Right lobe of liver (tissue), 6 donors: ENCODE measurements around the gene AMMECR1. TPM values are rescaled to one million over a fixed set of nuclear protein-coding genes. Genes with fewer than 3 reads are reported as not detected.

ENCODE experiments used
- ATAC-seq, 4 donors: fragments of 200-7000 bp; cut with Tn5 transposase; one replicate each; pipeline ENCODE4 v1.9.1; 2020; ENCODE audit warnings: mild to moderate bottlenecking in 4 of 4, moderate library complexity in 4 of 4
- DNase-seq, 3 donors: peaks; one replicate each; pipeline ENCODE4 v3.0.0-alpha.2; 2020
- H3K27ac ChIP-seq, 3 donors: fragments of 200-600 bp; one replicate each; pipeline ENCODE4 v1.8.0; 2022
- H3K27me3 ChIP-seq, 2 donors: fragments of 200-600 bp; one replicate each; pipeline ENCODE4 v1.8.0; 2022
- H3K36me3 ChIP-seq, 4 donors: fragments of 200-600 bp; sonication (generic) in 1 of 4; one replicate each; pipeline versions ENCODE4 v1.5.1 to v1.8.0; 2017 to 2022; ENCODE audit warnings: control low read depth in 1 of 4
- H3K4me1 ChIP-seq, 4 donors: fragments of 200-600 bp; sonication (generic) in 1 of 4; one replicate each; pipeline versions ENCODE4 v1.5.1 to v1.8.0; 2017 to 2022; ENCODE audit warnings: control low read depth in 1 of 4
- H3K4me3 ChIP-seq, 3 donors: fragments of 200-600 bp; one replicate each; pipeline ENCODE4 v1.8.0; 2022
- H3K9me3 ChIP-seq, 4 donors: fragments of 200-600 bp; sonication (generic) in 1 of 4; one replicate each; pipeline versions ENCODE4 v1.5.1 to v1.8.0; 2017 to 2022; ENCODE audit warnings: control low read depth in 1 of 4
- POLR2A ChIP-seq: fragments of 450-650 bp; IDR thresholded peaks from one replicate; pipeline ENCODE4 v1.6.1; 2017; ENCODE audit warnings: antibody characterized with exemption, mild to moderate bottlenecking
- WGBS: methylation state at CpG from one replicate; pipeline ENCODE4 v1.1.6; 2018; ENCODE audit warnings: low coverage, low lambda C conversion rate; ENCODE audit not compliant: insufficient coverage; ENCODE audit errors: missing lambda C conversion rate; 5-methylcytosine and 5-hydroxymethylcytosine counted together
- intact Hi-C, 2 donors: fragments of 100-400 bp; cut with DNase I; formaldehyde crosslinking; loops; one replicate each; pipeline versions ENCODE4 v1.11.2 to v1.14.1; 2022
- total RNA-seq, 6 experiments: library from RNA; depleted of rRNA in 2 of 6; stranded (reverse); fragments of >200 nt in 2 of 6; fragmentation: NEBNext Ultra II Directional in 3 of 6; extraction: Animal tissue kit (Norgen Biotek cat#: 25700) in 3 of 6; gene quantifications; one replicate each; pipeline versions ENCODE4 v1.1.0 to v1.2.4, GENCODE V29; 2016 to 2023
- TF ChIP-seq, protein P1 (sequence below), 4 donors: fragments of 200-600 bp in 3 of 4; fragments of 450-650 bp in 1 of 4; IDR thresholded peaks; one replicate each; pipeline versions ENCODE4 v1.5.1 to v1.8.0; 2016 to 2022; ENCODE audit warnings: antibody characterized with exemption in 4 of 4, mild to moderate bottlenecking in 2 of 4
- donor health status: DM: no; HTN: yes; CAD: no.
- donor health status: DM: no; HTN: no; CAD: no.
- donor health status: DM: no; HTN: no; CAD: no.
- donor health status: DM: no; HTN: yes; CAD: no.
- donor health status: DM: no; HTN: yes; CAD: no.

Gene AMMECR1
- total RNA-seq, 6 experiments from 2014 or later: 3.1 to 3.9 (median 3.4) TPM

- intact Hi-C loops: no loop called here
- no peaks in the 10 kb centered on the region for H3K36me3 ChIP-seq
- TF ChIP-seq, protein P1, sequence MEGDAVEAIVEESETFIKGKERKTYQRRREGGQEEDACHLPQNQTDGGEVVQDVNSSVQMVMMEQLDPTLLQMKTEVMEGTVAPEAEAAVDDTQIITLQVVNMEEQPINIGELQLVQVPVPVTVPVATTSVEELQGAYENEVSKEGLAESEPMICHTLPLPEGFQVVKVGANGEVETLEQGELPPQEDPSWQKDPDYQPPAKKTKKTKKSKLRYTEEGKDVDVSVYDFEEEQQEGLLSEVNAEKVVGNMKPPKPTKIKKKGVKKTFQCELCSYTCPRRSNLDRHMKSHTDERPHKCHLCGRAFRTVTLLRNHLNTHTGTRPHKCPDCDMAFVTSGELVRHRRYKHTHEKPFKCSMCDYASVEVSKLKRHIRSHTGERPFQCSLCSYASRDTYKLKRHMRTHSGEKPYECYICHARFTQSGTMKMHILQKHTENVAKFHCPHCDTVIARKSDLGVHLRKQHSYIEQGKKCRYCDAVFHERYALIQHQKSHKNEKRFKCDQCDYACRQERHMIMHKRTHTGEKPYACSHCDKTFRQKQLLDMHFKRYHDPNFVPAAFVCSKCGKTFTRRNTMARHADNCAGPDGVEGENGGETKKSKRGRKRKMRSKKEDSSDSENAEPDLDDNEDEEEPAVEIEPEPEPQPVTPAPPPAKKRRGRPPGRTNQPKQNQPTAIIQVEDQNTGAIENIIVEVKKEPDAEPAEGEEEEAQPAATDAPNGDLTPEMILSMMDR (IDR thresholded peaks at IDR 0.05): no peak
- no peak for TF ChIP-seq POLR2A
- H3K27me3 ChIP-seq: no peaks in the 10 kb centered on the region
- 72% methylated on average over 2 of the region's 3 CpGs for WGBS
- H3K4me3 ChIP-seq: no peak overlapping the region
- no peaks in the 10 kb centered on the region for H3K4me1 ChIP-seq
- DNase-seq (no peak), ATAC-seq (no peak)
- no peak overlapping the region for H3K27ac ChIP-seq
- no peaks in the 10 kb centered on the region for H3K9me3 ChIP-seq
Observed at GRCh38 chrX:110170029-110170428, 147.9 kb downstream of the AMMECR1 start.

- no peak overlapping the region for H3K27ac ChIP-seq
- DNase-seq (no peak), ATAC-seq (no peak)
- H3K4me3 ChIP-seq: no peak overlapping the region
- H3K27me3 ChIP-seq: no peaks in the 10 kb centered on the region
- TF ChIP-seq, protein P1 (IDR thresholded peaks at IDR 0.05): no peak
- no peak for TF ChIP-seq POLR2A
- no peaks in the 10 kb centered on the region for H3K9me3 ChIP-seq
- no peaks in the 10 kb centered on the region for H3K36me3 ChIP-seq
- intact Hi-C loops: loop anchor here in 1 of 2 donors (5.0 kb wide), 1 partner anchor 249 kb away; no protein-coding TSS in a partner anchor
- 58% methylated on average over 3 of the region's 4 CpGs for WGBS
- H3K4me1 ChIP-seq: no peaks in the 10 kb centered on the region
Observed at GRCh38 chrX:110168585-110168984, 149.3 kb downstream of the AMMECR1 start.

DNA sequence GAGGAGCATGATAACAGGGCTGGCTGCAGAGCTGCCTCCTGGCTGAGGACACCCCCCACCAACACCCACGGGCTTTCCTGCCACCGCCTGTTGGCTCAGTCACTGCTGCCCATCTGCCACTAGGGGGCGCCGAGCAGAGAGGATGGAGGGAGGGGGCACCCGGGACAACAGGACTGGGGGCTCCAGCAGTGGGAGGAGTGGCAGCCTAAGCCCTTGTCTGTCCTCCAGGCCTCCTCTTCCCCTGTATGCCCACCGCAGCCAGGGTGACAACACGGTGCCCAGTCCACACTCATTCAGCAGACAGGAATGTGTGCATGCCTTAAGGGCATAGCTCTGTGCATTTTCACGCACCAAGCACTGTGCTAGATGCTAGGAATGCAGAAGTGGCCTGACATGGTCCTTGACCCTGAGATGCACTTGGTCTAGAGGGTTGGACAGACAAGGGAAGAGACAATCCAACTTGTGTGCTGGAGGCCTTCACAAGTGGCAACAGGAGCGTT, 149.9 kb downstream of the AMMECR1 start:
- Histone ChIP-seq H3K9me3 (no peaks in the 10 kb centered on the region), H3K27me3 (no peaks in the 10 kb centered on the region), H3K36me3 (no peaks in the 10 kb centered on the region), H3K4me1 (no peaks in the 10 kb centered on the region), H3K27ac (no peak overlapping the region), H3K4me3 (no peak overlapping the region)
- no CpG with 5 or more reads among the region's 9 CpGs for WGBS
- intact Hi-C loops: loop anchor here in 1 of 2 donors (5.0 kb wide), 1 partner anchor 249 kb away; no protein-coding TSS in a partner anchor
- peak in 1 of 3 donors; percentile 46 for DNase-seq
- ATAC-seq: peak in 3 of 4 donors; percentile 31 to 40 (median 39)
- TF ChIP-seq POLR2A: no peak
- TF ChIP-seq, protein P1 (IDR thresholded peaks at IDR 0.05): peak; percentile 25 to 59 (median 50)

DNA sequence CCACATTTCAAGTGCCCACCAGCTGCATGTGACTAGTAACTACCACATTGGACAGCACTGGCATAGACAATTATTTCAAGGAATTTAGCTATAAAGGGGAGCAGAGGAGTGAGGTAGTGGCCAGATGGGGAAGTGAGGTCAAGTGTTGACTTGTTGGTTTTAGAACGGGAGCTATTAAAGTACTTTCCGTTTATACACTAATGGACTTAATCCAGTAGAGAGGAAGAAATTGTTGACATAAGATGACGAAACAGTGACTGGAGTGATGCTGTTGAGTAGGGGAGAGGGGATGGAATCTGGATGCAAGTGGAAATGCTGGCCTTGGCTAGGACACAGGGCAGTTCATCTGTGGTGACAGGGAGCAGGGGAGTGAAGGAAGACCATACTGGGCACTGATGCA, 154.4 kb downstream of the AMMECR1 start:
- TF ChIP-seq POLR2A: no peak
- TF ChIP-seq, protein P1 (IDR thresholded peaks at IDR 0.05): no peak
- ATAC-seq: no peak
- Histone ChIP-seq H3K4me3 (no peak overlapping the region), H3K36me3 (no peaks in the 10 kb centered on the region), H3K27me3 (no peaks in the 10 kb centered on the region), H3K4me1 (no peaks in the 10 kb centered on the region), H3K9me3 (no peaks in the 10 kb centered on the region), H3K27ac (no peak overlapping the region)
- DNase-seq: no peak
- intact Hi-C loops: no loop called here
- 38% methylated on average over 3 of the region's 3 CpGs for WGBS
